ENCODE results near the gene ZNF576.

GRCh38 chr19:43620061-43621001 lies 23.9 kb downstream of the ZNF576 start:
- TF ChIP-seq ELK1 (IDR thresholded peaks at IDR 0.05; ENCODE audit: borderline replicate concordance, low read depth, low read length) (no peak), CTCF (conservative IDR thresholded peaks at IDR 0.05; ENCODE audit: low read depth, low read length) (no peak), RAD21 (IDR thresholded peaks at IDR 0.05; ENCODE audit: low read length) (no peak), SMC3 (IDR thresholded peaks at IDR 0.05; ENCODE audit: low read depth, low read length) (no peak), RCOR1 (IDR thresholded peaks at IDR 0.05; ENCODE audit: insufficient replicate concordance, low read length) (no peak), POLR2A (IDR thresholded peaks at IDR 0.05; ENCODE audit: low read depth, low read length) (no peak), RFX5 (IDR thresholded peaks at IDR 0.05; ENCODE audit: low read depth, low read length) (no peak), BHLHE40 (IDR thresholded peaks at IDR 0.05; ENCODE audit: low read depth, low read length) (no peak), MAZ (IDR thresholded peaks at IDR 0.05; ENCODE audit: borderline replicate concordance, low read depth, low read length) (no peak), FOS (IDR thresholded peaks at IDR 0.05; ENCODE audit: low read depth, low read length) (no peak), CHD1 (IDR thresholded peaks at IDR 0.05; ENCODE audit: low read depth, low read length) (no peak), MAFK (IDR thresholded peaks at IDR 0.05; ENCODE audit: low read depth, low read length) (no peak)

Measured in IMR-90 (cell line).